GM18867 (cell line): ENCODE data around the gene ESRRG.
A peak's percentile ranks its signal among the peaks of the same experiment; 100 is the strongest.
"Not testable (repeated sequence)": the region's sequence is repeated elsewhere in the genome, so short reads cannot be mapped to it uniquely, and the experiment has no call there.

ENCODE experiments used
- ATAC-seq: cut with Tn5 transposase; IDR thresholded peaks from one replicate; pipeline ENCODE4 v1.9.1; 2021; ENCODE audit warnings: mild to moderate bottlenecking, moderate library complexity; ENCODE audit not compliant: unreplicated experiment

ESRRG gene

GRCh38 chr1:216705676-216706075 lies 17.6 kb downstream of the ESRRG start:
- no peak for ATAC-seq

GRCh38 chr1:216704065-216704464 lies 19.2 kb downstream of the ESRRG start:
- not testable (repeated sequence) for ATAC-seq

GRCh38 chr1:216702170-216702569 lies 21.1 kb downstream of the ESRRG start:
- ATAC-seq: peak; percentile 88

GRCh38 chr1:216700779-216701178 lies 22.4 kb downstream of the ESRRG start:
- no peak for ATAC-seq

- no peak for ATAC-seq
These were observed 31.5 kb downstream of the ESRRG start for GRCh38 chr1:216691710-216692109.

- ATAC-seq: no peak
These were observed 32.6 kb downstream of the ESRRG start for GRCh38 chr1:216690603-216691002.

GRCh38 chr1:216688127-216688657 lies 35.0 kb downstream of the ESRRG start:
- ATAC-seq: no peak

- no peak for ATAC-seq
These were observed 36.1 kb downstream of the ESRRG start for GRCh38 chr1:216686860-216687766.

GRCh38 chr1:216682752-216683151 lies 40.5 kb downstream of the ESRRG start:
- ATAC-seq: no peak

GRCh38 chr1:216679108-216679507 lies 44.1 kb downstream of the ESRRG start:
- ATAC-seq: no peak

- no peak for ATAC-seq
These were observed 52.9 kb downstream of the ESRRG start for GRCh38 chr1:216670118-216670883.

GRCh38 chr1:216666441-216666840 lies 56.8 kb downstream of the ESRRG start:
- ATAC-seq: no peak

- ATAC-seq: no peak
These were observed 57.4 kb downstream of the ESRRG start for GRCh38 chr1:216665856-216666255.

- ATAC-seq: no peak
These were observed 57.8 kb downstream of the ESRRG start for GRCh38 chr1:216665406-216665805.

GRCh38 chr1:216662681-216663080 lies 60.5 kb downstream of the ESRRG start:
- no peak for ATAC-seq

- ATAC-seq: no peak
These were observed 62.7 kb downstream of the ESRRG start for GRCh38 chr1:216660561-216660960.

GRCh38 chr1:216653001-216653400 lies 70.2 kb downstream of the ESRRG start:
- ATAC-seq: no peak

GRCh38 chr1:216651826-216652418 lies 71.3 kb downstream of the ESRRG start:
- no peak for ATAC-seq

- no peak for ATAC-seq
These were observed 80.1 kb downstream of the ESRRG start for GRCh38 chr1:216643176-216643575.

- no peak for ATAC-seq
These were observed 81.4 kb downstream of the ESRRG start for GRCh38 chr1:216641669-216642460.
